NCI-H524 treated with DMSO at 0.1 percent for 48 hours (cell line): ENCODE data around the gene PROSER1.
"Not testable (repeated sequence)": the region's sequence is repeated elsewhere in the genome, so short reads cannot be mapped to it uniquely, and the experiment has no call there.

ENCODE experiments used
- DNase-seq: peaks from one replicate; lab custom pipeline; 2025; lab: John Stamatoyannopoulos, UW

Gene PROSER1

DNA sequence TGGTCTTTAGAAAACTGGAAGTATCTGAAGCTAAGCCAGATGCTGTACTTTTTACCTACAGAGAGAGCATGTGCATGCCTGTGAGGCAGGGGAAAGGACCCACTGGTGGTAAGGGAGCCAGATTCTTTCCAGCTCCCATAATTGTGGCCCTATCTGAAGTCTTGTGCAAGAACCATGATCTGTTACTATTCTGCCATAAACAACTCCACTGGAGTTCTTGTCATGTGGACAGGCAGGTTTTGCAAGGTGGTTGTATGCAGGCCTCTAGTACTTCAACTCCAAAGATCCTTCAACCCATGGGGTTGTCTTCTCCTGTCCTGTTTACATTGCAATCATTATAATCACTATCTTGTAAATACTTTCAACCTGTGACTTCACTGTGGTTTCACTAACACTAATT lies 14.1 kb downstream of the PROSER1 start:
- DNase-seq, result no peak

DNA sequence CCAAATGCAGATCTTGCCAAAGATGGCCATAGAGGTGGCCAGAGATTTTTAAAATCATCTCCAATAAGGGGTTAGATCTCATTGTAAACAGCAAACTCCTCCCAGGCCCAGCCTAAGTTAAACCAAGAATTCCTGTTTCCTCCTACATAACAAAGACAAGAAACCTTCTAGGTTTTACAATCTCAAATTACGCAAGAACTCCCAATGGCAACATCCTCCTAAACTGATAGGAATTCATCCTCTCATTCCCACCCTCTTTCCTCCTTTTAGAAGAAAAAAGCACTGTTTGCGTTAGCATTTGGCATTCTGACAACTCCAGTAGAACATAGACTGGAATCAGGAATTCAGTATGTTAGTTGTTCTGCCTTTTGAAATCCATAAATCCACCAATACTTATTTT lies 14.6 kb downstream of the PROSER1 start:
- DNase-seq, result no peak

DNA sequence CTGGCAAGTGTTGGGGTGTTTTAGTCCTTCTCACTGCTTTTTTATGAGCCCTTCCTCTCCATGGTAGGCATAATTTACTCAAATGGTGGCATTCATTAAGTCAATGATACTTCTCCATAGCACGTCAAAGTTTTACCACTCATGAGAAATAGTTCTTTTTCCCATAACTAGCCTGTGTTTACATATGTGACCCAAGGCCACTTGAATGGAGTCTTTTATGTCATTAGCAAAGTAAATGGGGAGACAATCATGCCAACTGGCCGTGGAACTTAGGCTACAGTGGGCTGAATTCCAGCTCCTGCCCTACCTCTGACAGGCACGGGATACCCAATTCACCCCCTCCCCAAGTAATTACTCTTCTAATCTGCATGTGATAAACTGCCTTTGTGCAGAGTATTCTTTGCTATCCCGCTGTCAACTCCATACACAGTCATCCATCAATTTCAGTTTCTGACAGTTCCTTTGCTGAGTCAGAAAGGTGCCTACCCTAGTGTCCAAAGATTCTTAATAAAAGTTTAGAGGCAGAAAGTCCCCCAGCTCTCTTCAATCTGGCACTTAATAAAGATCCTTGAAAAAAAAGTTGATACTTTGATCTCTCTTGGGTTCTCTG lies 16.9 kb downstream of the PROSER1 start:
- DNase-seq, result no peak

DNA sequence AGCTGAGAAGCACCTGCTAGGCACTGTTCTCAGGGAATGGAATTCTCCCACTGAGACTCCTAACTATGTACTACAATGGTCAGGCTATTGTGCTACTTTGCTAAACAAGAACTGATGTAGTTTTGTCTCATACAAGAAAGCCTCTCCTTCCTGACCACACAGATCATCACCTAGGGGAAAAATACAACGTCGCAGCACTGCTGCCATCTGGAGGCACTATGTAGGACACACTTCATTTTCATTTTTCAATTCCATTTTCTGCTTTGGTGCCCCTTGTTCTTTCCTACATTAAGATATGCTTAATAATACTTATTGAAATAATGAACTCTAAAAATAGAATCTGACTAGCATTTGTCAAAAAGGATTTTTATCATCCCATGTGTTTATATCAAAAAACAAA lies 21.1 kb downstream of the PROSER1 start:
- no peak for DNase-seq

DNA sequence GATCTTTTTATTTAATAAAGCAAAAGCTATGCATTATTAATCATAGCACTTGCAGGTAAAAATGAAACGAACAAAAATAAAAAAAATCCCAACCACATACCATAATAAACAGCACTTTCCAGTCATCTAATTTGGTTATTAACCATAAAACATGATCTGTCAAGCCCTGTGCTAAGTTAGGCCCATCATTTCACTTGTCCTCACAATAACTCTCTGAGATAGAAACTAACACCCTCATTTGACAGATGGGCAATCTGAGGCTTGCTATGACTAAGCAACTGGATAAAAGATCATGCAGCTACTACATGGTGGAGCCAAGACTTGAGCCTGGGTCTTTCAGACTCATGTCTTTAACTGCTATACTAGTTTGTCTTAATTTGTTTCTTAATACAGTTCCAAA lies 21.8 kb downstream of the PROSER1 start:
- no peak for DNase-seq

DNA sequence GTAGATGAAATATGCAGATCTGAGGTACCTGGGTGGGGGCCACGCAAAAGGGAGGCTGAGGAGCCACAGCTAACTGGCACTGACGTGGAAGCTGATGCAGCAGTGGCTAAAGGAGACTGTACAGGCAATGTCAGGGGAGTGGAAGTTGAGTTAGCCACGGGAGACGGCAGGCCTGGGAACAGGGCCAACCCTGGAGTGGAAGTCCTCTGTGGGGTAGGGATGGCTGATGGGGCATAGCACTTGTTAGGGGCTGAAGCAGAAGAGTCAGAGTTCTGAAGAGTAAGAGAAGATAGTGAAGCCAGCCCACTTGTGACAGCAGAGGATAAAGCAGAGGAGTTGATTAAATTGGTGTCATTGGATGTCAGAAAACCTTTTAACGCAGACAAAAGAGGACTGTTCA lies 24.4 kb downstream of the PROSER1 start:
- no peak for DNase-seq

DNA sequence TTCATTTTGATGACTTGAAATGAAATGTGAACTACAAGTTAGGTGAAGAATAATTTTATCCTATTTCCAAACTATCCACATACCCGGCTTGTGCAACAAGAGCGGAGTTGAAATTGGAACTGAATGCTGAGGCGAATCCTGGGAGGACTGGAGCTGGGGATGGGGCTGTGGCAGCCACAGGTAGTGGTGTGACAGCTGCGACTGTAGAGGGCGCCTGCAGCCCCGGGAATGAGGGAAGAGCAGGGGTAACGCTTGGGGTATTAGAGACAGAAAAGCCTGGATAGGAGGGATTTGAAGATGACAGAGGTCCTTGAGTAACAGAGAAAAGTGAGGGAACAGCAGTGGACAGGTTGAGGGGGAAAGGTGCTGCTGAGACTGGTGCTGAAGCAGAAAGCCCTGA lies 25.3 kb downstream of the PROSER1 start:
- DNase-seq, result no peak

DNA sequence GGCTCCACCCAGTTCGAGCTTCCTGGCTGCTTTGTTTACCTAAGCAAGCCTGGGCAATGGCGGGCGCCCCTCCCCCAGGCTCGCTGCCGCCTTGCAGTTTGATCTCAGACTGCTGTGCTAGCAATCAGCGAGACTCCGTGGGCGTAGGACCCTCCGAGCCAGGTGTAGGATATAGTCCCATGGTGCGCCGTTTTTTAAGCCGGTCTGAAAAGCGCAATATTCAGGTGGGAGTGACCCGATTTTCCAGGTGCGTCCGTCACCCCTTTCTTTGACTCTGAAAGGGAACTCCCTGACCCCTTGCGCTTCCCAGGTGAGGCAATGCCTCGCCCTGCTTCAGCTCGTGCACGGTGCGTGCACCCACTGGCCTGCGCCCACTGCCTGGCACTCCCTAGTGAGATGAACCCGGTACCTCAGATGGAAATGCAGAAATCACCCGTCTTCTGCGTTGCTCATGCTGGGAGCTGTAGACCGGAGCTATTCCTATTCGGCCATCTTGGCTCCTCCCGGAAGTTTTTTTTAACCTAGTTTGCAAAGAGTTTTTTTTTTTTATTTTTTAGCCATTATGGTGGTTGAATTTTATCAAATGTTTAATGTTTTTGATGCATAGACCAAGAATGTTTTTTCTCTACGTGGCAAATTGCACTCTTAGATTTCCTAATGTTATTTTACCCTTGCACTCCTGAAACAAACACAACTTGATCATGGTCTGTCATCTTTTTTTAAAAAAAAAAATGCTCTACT lies 31.3 kb downstream of the PROSER1 start:
- not testable (repeated sequence) for DNase-seq

DNA sequence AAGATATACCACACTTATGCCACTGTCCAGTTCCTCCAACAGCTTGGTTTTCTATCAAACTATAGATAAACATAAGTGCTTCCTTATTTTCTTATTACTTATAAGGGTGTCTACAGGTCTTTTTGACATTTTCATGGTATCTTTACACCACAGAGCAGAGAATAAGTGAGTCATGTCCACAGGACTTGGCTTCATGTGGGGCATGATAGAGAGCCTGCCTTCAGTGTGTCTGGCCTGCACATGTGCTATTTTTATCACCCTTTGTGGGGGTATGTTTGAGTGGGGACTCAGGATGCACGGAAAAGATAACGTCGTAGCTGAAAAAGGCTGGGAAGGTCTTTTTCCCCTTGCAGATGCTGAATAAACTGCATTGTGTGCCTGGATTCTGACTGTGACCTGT lies 39.1 kb downstream of the PROSER1 start:
- DNase-seq, result no peak

DNA sequence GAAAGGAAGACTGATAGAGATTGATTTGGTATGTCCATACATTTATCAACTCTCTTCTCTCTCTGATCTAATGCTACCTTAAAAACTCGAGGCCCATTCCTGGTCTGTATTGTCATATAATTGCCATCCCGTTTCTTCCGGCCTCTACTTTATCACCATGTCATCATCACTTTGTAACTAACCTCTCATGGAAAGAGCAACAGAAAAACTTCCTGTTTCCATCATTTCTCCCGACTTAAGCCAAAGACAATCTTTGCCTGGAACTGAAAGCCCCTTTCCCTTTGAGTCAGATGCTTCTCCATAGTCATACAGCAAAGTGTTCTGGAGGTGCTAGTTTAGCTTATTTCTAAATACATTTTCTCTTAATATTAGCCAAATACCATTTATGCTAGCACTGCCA lies 44.5 kb downstream of the PROSER1 start:
- DNase-seq, result no peak

DNA sequence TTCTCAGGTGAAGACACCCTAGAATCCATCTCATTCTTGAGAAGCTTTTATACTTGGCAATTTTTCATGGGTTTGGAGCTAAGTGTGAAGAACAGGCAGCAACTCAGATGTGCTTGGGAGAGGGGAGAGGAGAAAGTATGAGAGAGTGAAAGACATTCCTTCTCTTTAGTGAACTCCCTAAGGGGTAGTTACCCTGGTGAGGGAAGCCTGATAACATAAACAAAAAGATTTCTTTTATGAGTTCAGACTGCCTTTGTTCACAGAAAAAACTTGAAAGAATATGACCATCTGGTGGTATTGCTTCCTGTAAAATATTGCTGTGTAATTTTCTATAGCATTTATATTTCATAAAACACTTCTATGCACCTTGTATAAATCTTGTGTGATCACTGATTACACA lies 47.2 kb downstream of the PROSER1 start, which contains the start of gene STOML3:
TSS of gene STOML3 (minus strand) at position 139 of the 400 bp plus-strand sequence. CDS start at position 29, 110 bp downstream.
- DNase-seq, result no peak

DNA sequence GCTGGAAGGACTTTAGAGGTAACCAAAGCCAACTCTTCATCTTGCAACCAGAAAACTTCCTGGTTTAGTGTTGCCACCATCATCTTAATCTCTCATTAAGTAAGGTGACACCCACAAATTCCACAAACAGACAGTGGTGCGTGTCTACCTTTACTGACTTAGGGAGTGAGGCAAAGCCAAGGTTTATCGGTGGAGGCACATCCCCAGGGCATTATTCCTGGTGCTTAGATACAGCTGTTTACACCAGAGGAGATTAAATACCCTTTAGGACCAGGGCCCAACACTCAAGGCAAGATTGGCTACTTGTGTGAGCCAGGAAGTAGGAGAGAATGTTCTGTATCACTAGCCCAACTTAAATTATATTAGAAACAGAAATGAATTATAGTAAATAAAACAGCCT lies 56.8 kb downstream of the PROSER1 start:
- DNase-seq, result no peak

DNA sequence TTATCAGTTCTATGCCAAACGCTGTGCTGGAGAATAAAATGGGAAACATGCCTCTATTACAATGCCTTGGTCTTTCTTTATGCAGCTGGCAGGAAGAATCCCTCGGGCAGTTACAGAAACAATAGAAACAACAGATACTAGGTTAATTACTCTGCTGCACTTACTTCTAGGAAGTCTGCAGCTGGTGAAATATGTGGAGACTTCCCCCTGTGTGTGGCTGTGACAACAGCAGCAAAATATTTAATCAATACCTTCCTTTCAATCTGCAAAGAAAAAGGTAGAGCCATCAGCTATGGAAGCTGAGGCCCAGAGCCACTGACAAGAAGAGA lies 57.2 kb downstream of the PROSER1 start:
- no peak for DNase-seq

DNA sequence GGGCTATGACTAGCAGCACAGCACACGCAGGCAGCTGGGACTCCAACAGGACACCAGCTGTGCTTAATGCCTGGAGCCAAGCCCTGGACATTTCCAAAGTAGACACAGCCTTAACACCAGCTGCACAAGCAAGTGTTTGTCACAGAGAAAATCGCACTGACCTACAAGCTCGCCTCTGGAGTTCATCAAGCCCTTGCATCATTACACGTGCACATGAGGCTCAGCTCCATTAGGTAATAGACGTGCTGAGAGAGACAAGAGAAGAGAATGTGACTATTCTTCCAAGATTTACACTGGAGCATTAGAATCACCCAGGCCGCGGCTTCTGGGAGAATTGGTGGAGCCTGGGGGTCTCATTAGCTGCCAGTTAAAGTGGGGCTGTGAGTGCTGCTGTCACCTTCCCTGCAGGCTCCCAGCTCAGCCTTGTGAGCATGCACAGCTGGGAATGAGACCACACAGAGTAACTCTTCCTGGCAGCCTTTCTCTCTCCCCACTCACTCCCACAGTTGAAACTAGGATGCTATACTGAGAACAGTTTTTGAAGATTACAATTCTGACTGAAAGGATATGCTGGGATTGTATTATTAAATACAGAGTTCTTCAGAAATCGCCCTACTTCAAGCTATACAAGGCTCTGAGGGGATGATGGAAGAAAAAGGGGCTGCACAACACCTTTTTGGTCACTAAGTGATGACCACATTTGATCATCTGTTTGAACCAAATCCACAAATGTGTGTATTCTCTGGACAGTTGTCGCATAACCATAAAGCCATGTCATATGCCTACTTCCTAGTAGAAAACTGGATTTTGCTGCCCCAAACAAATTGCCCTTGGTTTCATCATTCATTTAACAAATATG lies 57.8 kb downstream of the PROSER1 start:
- DNase-seq, result no peak

DNA sequence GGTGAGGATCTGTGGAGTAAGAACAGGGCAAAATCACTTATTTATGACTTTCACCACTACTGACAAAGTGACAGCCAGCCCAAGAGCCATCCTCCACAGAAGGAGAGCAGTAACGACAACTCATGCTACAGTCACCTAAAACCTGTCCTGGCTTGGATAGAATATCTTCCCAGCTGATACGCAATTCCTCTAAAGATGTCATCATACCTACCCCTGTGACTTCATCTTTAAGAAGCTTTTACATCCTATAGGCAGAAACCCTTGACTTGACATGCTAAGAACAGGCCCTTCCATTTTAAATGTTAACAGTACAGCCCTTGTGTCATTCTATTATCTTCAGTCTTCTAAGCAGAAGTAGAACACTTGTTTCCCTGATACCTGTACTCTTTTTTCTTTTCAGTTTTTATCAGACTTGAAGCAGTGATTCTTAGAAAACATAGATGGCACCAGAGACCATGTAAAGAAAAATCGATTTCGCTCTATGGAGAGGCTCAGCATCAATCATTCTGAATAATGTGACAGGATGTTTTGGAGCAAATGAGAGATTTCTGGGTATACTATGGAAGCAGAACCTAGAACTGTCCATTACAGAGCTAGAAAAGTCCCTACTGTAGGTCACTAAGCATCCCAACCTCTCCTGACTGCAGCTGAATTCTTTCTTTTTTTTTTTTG lies 67.4 kb downstream of the PROSER1 start:
- DNase-seq, result no peak

DNA sequence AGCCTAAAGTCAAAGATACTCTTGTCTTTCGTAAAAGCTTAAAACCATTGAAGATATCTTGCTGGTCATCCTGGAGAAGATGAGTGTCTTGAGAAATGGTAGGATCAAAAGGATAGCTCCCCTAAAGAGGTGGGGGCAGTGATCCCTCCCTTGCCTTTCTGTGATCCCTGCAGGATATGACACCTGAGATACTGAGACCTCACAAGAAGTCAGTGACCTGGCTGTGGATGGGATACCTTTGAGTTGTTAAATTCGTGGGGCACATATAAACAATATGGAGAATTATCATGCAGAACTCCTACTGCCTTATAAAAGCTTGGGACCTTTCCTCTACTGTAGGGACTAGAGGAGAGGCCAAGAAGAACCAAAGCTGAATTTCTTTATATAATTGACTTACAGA lies 68.7 kb downstream of the PROSER1 start:
- no peak for DNase-seq

DNA sequence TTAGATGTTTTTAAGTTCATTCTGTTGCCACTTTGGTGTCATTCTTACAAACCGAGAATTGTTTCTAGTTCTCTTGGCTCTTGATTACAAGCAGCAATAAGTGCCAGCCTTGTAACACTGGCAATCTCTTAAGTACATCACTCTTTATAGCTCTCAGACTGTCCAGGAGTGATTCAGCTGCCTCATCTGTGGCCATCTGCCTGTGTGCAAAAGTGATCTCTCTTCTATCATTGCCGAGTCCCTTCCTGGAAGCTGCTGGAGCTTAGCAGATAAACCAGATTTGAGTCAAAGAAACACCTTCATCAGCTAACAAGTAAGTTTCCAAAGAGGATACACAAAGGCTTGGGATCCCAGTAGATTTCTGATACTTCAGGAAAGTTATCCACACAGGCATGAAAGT lies 70.4 kb downstream of the PROSER1 start:
- peak; percentile 25 for DNase-seq

DNA sequence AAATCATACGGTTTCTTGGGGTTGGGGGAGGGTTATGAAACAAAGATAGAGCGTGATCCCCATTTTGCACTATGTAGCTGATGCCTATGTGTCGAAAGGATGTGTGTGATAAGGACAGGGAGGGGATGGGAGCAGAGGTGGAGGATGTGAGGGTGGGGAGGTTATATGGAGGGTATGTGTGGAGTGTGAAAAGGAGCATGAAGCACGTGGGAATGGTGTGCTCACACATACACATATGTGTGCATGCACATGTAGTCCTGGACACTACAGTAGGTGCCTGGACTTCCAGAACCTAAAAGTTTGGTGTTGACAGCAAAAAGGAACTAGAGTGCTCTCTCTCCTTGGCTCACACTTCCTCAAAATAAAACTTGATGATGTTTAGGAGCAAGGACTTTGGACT lies 72.6 kb downstream of the PROSER1 start:
- DNase-seq, result no peak

DNA sequence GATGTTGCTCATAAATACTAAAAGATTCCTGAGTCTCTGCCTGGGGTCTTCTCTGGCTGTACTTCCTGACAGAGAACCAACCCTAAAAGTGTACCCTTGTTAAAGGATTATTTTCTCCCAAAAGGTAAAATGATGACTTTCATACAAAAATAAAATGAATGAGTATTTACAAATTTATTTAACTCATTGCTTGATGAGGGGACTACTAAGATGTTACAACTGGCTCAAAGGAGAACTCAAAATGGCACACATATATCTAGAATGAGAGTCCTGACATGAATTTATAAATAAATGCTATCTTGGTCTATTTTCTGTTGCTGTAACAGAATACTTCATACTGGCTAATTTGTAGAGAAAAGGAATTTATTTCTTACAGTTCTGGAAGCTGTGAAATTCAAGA lies 77.7 kb downstream of the PROSER1 start:
- no peak for DNase-seq
